NB4 (cell line): ENCODE results near the gene CRX.
"Not testable (repeated sequence)": the region's sequence is repeated elsewhere in the genome, so short reads cannot be mapped to it uniquely, and the experiment has no call there.

ENCODE experiments used
- DNase-seq: peaks from one replicate; pipeline ENCODE4 v3.0.0; 2010; ENCODE audit warnings: low read depth
- H3K4me3 ChIP-seq: one replicate; pipeline ENCODE4 v1.5.1; 2011; ENCODE audit warnings: mild to moderate bottlenecking, low read depth, low read length, moderate library complexity
- CTCF ChIP-seq: IDR thresholded peaks from one replicate; pipeline ENCODE4 v1.5.1; 2012; ENCODE audit warnings: low read depth, low read length
- MAX ChIP-seq: IDR thresholded peaks from 2 replicates; pipeline ENCODE4 v1.6.1; 2011; ENCODE audit warnings: low read depth, low read length
- MYC ChIP-seq: IDR thresholded peaks from 2 replicates; pipeline ENCODE4 v1.6.1; 2011; ENCODE audit warnings: low read depth, low read length
- POLR2A ChIP-seq: IDR thresholded peaks from 2 replicates; pipeline ENCODE4 v1.6.1; 2011; ENCODE audit warnings: mild to moderate bottlenecking; ENCODE audit not compliant: insufficient read length; ENCODE audit errors: extremely low read depth

CRX gene

DNA sequence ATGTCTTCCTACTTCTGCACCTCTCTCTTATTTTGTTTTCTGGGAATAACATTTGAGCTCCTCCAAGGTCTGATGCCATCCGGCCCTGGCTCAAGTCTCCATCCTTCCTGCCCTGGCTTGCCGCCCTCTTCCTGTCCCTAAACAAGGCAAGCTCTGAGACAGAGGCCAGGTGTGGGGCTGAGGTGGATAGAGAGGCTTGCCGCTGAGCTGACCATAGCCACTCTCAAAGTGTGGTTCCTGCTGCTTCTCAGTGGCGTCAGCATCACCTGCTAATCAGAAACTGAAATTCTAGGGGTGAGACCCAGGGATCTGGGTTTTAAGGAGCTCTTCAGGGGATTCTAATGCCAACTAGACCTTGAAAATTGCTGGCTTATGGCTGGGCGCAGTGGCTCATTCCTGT, 31.3 kb downstream of the CRX start:
- no peak for TF ChIP-seq MYC
- DNase-seq: no peak
- no peak overlapping the region for H3K4me3 ChIP-seq

DNA sequence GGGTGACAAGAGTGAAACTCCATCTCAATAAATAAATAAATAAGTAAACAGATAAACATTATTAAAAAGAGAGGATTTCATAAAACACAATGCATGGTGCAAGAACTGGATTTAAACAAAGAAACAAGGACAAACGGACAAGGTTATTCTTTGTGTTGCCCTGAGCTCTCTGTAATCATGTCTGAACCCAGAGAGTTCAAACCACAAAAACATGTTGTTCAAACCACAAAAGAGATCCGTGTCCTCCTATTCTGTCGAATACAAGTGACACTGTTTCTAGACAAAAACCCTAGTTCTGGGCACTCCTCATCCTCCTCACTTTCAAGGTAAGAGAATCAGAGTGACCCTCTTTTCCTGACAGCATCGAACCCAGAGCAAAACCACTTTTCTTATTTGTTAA, 32.7 kb downstream of the CRX start:
- no peak for TF ChIP-seq CTCF
- no peak for TF ChIP-seq MYC
- no peak for TF ChIP-seq POLR2A
- no peak for TF ChIP-seq MAX
- H3K4me3 ChIP-seq: no peak overlapping the region
- peak; percentile 52 for DNase-seq

GRCh38 chr19:47858231-47858630, 36.5 kb downstream of the CRX start:
- DNase-seq: peak; percentile 78
- not testable (repeated sequence) for H3K4me3 ChIP-seq

- DNase-seq, H3K4me3 ChIP-seq: not testable (repeated sequence)
Observed at GRCh38 chr19:47858646-47859285, 37.0 kb downstream of the CRX start, which contains the start of gene TPRX2. Gene TPRX2, plus strand, starts transcription at chr19:47859235. Its CDS starts 12 bp downstream, at chr19:47859247.

DNA sequence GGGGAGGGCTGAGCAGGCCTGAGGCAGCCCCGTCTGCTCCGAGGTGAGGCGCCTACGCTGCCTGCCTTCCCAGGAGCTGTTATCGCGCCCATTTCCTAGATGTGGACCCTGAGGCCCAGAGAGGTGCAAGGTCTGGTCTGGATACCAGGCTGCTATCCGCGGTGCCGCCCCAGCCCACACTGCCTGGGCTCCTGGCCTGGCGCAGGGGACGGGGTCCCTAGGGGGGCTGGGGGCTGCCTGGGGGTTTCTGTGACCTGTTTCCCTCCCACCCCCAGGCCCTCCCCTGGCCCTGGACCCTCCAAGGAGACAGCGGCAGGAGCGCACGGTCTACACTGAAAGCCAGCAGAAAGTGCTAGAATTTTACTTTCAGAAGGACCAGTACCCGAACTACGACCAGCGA, 38.1 kb downstream of the CRX start:
- not testable (repeated sequence) for H3K4me3 ChIP-seq, DNase-seq

DNA sequence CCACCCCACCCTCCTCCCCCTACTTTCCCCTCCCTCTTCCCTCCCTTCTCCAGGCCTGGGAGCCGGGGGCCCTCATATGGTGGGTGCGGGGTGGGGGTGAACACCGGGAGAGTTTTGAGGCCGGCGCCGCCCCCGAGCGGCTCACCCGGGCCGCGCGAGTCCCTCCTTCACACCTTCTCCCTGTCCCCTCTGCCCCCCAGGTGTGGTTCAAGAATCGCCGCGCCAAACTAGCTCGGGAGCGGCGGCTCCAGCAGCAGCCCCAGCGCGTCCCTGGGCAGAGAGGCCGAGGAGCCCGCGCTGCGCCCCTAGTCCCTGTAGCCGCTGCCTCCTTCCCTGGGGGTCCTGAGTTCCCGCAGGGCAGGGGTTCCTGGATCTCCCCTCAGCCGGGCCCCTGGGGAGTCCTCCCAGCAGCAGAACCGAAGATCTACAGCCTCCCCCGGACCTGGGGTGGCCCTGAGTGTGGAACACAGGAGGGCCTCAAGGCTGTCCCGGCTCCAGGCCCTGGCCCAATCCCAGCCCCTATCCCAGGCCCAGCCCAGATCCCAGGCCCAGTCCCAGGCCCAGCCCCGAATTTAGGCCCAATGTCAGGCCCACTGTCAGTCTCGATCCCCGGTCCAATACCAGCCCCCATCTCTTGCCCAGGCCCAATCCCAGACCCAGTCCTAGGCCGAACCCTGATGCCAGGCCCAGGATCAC, 39.0 kb downstream of the CRX start:
- no peak for DNase-seq
- H3K4me3 ChIP-seq: no peak overlapping the region
- TF ChIP-seq CTCF: no peak
- TF ChIP-seq MAX: no peak
- no peak for TF ChIP-seq POLR2A
- no peak for TF ChIP-seq MYC

DNA sequence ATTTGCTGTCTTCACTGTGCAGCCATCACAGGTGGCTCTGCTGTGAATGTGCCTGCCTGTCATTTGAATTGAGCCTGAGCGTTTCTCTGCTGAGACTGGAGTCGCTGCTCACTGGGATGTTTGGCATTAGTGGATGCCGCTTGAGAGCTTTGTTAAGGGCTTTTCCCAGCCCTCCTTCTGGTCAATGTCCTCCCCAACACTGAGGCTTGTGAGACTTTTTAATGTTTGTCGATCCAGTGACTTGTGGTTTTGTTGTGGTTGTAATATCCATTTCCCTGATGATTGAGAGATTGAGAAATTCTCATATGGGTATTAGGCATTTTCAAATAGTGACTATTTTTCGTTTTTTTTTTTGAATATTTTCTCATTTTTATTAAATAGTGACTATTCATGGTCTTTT, 39.9 kb downstream of the CRX start:
- no peak for DNase-seq
- H3K4me3 ChIP-seq: no peak overlapping the region
- TF ChIP-seq POLR2A: no peak
- no peak for TF ChIP-seq CTCF
- no peak for TF ChIP-seq MYC
- no peak for TF ChIP-seq MAX

- peak; percentile 100 for TF ChIP-seq CTCF
- no peak for TF ChIP-seq POLR2A
- DNase-seq: peak; percentile 92
- H3K4me3 ChIP-seq: no peak overlapping the region
Observed at GRCh38 chr19:47863514-47863936, 41.8 kb downstream of the CRX start.
